BE2C (cell line): Measurements from ENCODE around the gene CAPSL.

ENCODE experiments used
- DNase-seq: peaks from one replicate; pipeline ENCODE4 v3.0.0-alpha.2; 2020
- H3K27me3 ChIP-seq: fragments of 250-450 bp; sonication (Bioruptor Pico); 2 replicates; pipeline ENCODE4 v1.5.1; 2020; ENCODE audit warnings: mild to moderate bottlenecking
- H3K36me3 ChIP-seq: fragments of 250-450 bp; sonication (Bioruptor Pico); 2 replicates; pipeline ENCODE4 v1.5.1; 2020; ENCODE audit warnings: mild to moderate bottlenecking
- H3K4me1 ChIP-seq: fragments of 250-450 bp; sonication (Bioruptor Pico); 2 replicates; pipeline ENCODE4 v1.5.1; 2020
- H3K4me3 ChIP-seq: 2 replicates; pipeline ENCODE4 v1.5.1; 2011; ENCODE audit warnings: low read depth, low read length
- H3K9me3 ChIP-seq: fragments of 250-450 bp; sonication (Bioruptor Pico); 2 replicates; pipeline ENCODE4 v1.5.1; 2020
- TF ChIP-seq, protein P1 (sequence below): IDR thresholded peaks from 2 replicates; pipeline ENCODE4 v1.5.1; 2012; ENCODE audit warnings: mild to moderate bottlenecking, low read depth, low read length

Gene CAPSL

DNA sequence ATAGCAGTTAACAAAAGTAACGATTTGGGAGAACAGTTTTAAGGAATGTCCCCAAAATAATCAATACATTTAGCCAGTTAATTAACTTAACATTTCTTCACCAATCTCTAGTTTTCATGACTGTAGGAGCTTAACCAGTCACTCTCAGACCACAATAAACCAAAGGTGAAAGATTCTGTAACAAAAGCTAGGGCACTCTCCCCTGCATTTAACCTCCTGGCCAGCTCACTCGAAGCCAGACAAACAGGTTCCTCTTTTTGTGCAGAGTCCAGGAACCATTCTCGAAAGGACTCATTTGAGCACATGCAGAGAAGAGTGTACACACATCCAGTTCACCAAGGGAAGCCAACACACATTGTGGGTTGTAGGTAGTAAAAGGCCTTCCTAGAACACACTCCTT is 75.3 kb downstream of the CAPSL start:
- Histone ChIP-seq H3K9me3 (no peaks in the 10 kb centered on the region), H3K36me3 (no peaks in the 10 kb centered on the region), H3K4me1 (no peaks in the 10 kb centered on the region), H3K27me3 (no peaks in the 10 kb centered on the region), H3K4me3 (no peak overlapping the region)
- TF ChIP-seq, protein P1, sequence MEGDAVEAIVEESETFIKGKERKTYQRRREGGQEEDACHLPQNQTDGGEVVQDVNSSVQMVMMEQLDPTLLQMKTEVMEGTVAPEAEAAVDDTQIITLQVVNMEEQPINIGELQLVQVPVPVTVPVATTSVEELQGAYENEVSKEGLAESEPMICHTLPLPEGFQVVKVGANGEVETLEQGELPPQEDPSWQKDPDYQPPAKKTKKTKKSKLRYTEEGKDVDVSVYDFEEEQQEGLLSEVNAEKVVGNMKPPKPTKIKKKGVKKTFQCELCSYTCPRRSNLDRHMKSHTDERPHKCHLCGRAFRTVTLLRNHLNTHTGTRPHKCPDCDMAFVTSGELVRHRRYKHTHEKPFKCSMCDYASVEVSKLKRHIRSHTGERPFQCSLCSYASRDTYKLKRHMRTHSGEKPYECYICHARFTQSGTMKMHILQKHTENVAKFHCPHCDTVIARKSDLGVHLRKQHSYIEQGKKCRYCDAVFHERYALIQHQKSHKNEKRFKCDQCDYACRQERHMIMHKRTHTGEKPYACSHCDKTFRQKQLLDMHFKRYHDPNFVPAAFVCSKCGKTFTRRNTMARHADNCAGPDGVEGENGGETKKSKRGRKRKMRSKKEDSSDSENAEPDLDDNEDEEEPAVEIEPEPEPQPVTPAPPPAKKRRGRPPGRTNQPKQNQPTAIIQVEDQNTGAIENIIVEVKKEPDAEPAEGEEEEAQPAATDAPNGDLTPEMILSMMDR, result no peak
- no peak for DNase-seq

DNA sequence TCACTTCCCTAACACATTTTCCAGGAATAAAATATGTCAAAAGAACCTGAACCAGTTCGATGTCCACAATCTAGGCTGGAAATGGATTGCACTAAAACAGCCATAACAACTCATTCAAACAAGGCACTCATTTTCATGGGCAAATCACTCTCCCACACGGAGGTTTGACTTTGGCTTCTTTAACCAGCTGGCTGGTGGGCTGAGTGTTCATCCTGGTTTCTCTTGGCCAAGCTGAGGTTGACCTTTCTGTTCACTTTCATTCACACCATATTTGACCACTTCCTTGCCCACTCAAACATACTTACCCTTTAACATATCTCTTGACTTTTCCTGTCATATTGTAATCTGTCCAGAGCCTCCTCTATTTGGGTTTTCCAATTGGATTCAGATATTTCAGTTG is 76.3 kb downstream of the CAPSL start:
- H3K36me3 ChIP-seq, result no peaks in the 10 kb centered on the region
- DNase-seq, result no peak
- H3K4me1 ChIP-seq, result no peaks in the 10 kb centered on the region
- TF ChIP-seq, protein P1, result no peak
- H3K27me3 ChIP-seq, result no peaks in the 10 kb centered on the region
- no peak overlapping the region for H3K4me3 ChIP-seq
- no peaks in the 10 kb centered on the region for H3K9me3 ChIP-seq

DNA sequence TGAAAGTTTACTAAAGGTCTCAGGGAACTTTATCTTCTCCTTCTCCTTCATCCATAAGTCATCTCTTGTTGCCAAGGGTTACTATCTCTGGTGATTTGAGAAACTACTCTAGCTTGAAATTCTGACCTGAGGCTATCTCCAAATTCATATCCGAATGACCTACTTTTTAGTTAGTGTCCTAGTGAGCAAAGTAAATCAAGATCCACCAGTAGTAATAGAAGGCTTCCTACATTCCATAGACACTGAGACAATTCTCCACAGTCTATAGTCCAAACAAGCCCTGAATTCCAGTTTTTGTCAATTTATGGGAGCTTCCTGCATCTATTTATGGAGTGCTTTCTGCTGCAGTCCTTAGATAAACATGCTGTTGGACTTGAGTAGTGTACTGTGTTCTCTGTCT is 76.7 kb downstream of the CAPSL start:
- TF ChIP-seq, protein P1, result no peak
- Histone ChIP-seq H3K4me1 (no peaks in the 10 kb centered on the region), H3K9me3 (no peaks in the 10 kb centered on the region), H3K4me3 (no peak overlapping the region), H3K27me3 (no peaks in the 10 kb centered on the region), H3K36me3 (no peaks in the 10 kb centered on the region)
- DNase-seq, result no peak

DNA sequence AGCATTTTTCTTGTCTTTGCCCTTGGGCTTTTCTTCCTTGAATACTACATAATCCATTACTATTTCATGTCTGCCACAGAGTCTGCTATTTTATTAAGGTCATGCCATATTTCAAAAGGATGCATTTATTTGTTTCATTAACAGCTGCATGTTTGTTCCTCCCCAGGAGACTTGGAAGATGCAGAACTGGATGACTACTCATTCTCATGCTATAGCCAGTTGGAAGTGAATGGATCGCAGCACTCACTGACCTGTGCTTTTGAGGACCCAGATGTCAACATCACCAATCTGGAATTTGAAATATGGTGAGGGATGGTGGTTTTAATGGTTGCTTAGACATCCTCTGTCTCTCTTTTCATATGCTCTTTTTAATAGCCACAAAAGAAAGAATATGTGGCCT is 77.7 kb downstream of the CAPSL start:
- no peaks in the 10 kb centered on the region for H3K27me3 ChIP-seq
- H3K4me1 ChIP-seq, result no peaks in the 10 kb centered on the region
- TF ChIP-seq, protein P1, result no peak
- DNase-seq, result no peak
- no peaks in the 10 kb centered on the region for H3K9me3 ChIP-seq
- no peak overlapping the region for H3K4me3 ChIP-seq
- H3K36me3 ChIP-seq, result no peaks in the 10 kb centered on the region

DNA sequence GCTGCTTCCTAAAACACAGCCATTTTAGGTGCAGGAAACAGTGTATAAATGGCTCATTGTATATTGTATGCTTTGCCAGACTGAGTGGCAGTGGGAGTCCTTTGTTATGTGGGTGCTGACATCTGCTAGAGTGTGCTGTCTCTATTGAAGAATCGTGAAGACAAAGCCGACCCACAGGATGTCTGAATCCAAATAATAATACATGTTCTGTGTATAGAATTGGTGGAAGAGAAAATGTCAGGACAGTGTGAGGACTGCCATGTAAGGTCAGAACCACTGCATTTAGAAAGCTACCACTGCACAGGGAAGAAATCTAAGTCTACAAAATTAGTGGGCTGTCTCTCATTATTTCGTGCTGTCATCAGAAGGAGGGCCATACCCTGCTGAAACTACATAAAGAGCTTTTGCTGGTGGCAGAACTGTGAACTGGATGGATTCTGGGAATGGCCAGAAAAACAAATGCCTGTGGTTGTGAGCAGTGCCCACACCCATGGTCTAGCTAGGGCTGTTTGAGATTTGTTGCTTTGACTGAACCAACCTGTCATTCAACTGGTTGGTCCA is 79.2 kb downstream of the CAPSL start:
- DNase-seq, result no peak
- H3K27me3 ChIP-seq, result no peaks in the 10 kb centered on the region
- H3K4me3 ChIP-seq, result no peak overlapping the region
- no peaks in the 10 kb centered on the region for H3K9me3 ChIP-seq
- H3K4me1 ChIP-seq, result no peaks in the 10 kb centered on the region
- H3K36me3 ChIP-seq, result no peaks in the 10 kb centered on the region
- TF ChIP-seq, protein P1, result no peak

DNA sequence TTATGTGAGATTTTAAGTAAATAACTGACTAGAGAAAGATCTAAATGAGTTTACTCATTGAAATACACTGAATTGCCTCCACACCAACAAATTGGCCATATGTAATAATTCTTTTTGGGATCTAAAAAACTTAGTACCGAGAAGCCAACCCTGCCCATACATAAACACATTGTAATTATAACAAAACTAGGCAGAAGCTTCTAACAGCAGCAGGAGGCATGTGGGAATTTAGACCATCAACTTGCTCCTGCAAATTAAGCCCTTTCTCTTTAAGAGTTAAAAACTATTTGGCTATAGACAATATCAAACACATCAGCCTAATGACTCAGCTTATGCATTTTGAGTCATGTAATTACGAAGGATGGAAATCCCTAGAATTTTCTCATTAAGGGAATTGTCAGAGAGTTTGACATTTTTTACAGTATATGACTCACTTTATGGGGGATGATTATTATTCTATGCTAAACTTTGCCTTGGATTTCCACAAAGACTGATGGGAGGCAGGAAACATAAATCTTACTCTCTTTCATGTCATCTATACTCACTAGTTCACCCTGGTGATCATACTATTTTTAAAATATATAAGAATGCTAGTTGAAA is 80.7 kb downstream of the CAPSL start:
- no peaks in the 10 kb centered on the region for H3K4me1 ChIP-seq
- H3K4me3 ChIP-seq, result no peak overlapping the region
- no peak for DNase-seq
- no peaks in the 10 kb centered on the region for H3K27me3 ChIP-seq
- H3K36me3 ChIP-seq, result no peaks in the 10 kb centered on the region
- TF ChIP-seq, protein P1, result no peak
- H3K9me3 ChIP-seq, result no peaks in the 10 kb centered on the region
